ENCODE measurements around the gene BSX.

DNA sequence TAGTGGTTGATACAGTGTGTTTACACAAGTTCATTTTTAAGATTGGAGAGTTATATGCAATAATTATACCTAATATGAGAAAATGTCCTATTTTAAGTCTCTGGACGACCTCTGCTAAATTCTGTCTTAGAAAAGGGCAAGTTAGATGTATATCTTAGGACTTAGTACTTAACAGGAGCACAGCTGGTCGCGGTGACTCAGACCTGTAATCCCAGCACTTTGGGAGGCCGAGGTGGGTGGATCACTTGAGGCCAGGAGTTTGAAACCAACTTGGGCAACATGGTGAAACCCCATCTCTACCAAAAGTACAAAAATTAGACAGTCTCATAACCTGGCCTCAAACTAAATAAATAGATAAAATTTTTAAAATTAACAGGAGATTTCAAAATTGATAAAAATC lies 27.2 kb downstream of the BSX start:
- TF ChIP-seq, protein P1, sequence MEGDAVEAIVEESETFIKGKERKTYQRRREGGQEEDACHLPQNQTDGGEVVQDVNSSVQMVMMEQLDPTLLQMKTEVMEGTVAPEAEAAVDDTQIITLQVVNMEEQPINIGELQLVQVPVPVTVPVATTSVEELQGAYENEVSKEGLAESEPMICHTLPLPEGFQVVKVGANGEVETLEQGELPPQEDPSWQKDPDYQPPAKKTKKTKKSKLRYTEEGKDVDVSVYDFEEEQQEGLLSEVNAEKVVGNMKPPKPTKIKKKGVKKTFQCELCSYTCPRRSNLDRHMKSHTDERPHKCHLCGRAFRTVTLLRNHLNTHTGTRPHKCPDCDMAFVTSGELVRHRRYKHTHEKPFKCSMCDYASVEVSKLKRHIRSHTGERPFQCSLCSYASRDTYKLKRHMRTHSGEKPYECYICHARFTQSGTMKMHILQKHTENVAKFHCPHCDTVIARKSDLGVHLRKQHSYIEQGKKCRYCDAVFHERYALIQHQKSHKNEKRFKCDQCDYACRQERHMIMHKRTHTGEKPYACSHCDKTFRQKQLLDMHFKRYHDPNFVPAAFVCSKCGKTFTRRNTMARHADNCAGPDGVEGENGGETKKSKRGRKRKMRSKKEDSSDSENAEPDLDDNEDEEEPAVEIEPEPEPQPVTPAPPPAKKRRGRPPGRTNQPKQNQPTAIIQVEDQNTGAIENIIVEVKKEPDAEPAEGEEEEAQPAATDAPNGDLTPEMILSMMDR (IDR thresholded peaks at IDR 0.05), result no peak
- no peak for TF ChIP-seq POLR2A (IDR thresholded peaks at IDR 0.05)
- TF ChIP-seq EP300 (IDR thresholded peaks at IDR 0.05), result no peak
